Stimulated activated CD4-positive, alpha-beta T cell treated with anti-CD3 and anti-CD28 coated beads, Interleukin-1b, Interleukin-23, amount 100 ng/mL, for 1 hour (primary cell): Measurements from ENCODE around the gene RANBP3L.
"Not testable (repeated sequence)": the region's sequence is repeated elsewhere in the genome, so short reads cannot be mapped to it uniquely, and the experiment has no call there.

Experiments used
- DNase-seq, 2 donors: peaks; one replicate each; pipeline ENCODE4 v3.0.0-alpha.2; 2020; ENCODE audit warnings: low read depth in 2 of 2

The RANBP3L gene

DNA sequence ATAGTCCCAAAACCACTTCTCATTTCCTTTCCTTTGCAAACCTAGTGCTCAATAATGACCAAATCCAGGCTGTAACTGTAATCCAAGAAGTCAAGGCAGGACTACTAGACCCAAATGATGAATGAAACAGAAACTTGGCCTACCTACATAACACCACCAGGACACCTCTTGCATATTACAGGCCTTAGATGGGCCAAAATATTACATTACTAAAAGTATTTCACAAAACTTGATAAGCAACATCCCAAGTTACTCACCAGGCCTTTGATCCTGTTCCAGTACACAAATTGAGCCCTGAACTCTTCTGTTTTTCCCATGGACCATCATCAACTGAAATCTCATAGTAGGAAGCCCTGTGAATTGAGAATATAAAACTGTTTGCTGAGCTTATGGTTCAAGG lies 94.8 kb downstream of the RANBP3L start:
- no peak for DNase-seq

DNA sequence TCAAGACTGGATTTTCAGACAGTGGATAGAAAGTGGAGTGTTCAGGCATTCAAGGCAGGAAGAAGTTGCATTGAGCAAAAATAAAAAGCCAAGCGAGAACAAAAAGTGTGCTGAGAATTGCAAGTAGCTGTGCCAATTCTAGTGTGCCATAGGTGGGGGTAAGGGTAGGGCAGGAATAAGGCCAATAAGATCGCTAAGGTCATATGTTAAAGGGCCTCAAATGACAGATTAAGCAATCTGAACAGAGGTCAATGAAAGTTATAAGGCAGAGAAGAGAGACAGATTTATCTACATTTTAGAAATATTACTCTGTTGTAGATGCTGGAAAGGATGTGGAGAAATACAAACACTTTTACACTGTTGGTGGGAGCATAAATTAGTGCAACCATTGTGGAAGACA lies 96.4 kb downstream of the RANBP3L start:
- DNase-seq = no peak

DNA sequence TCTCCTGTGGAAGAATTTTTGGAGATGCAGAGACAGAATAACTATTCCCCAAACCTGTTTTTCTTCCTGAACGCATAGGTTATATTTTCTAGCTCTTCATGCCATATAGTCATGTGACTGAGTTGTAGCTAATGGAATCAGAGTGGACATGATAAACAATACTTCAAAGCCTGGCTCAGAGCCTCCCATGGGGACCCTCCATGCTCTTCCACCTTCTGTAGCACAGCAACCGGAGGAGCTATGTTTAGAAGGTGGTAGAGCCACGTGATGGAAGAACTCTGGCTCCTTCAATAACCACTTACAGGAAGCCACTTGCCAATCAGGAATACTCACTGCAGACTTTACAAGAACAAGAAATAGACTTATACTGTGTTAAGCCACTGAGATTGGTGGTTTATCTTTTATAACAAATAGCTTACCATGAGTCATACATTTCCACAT lies 99.2 kb downstream of the RANBP3L start:
- no peak for DNase-seq

DNA sequence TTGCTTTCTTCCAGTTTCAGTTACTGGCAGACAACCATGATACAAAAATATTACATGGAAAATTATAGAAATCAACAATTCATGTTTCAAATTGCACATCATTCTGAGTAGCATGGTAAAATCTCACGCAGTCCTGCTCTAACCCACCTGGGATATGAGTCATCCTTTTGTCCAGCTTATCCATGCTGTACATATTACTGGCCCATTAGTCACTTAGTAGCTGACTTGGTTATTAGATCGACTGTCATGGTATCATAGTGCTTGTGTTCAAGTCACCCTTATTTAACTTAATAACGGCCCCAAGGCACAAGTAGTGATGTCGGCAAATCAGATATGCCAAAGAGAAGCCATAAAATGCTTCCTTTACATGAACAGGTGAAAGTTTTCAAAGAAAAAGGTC lies 101.2 kb downstream of the RANBP3L start:
- DNase-seq = no peak

DNA sequence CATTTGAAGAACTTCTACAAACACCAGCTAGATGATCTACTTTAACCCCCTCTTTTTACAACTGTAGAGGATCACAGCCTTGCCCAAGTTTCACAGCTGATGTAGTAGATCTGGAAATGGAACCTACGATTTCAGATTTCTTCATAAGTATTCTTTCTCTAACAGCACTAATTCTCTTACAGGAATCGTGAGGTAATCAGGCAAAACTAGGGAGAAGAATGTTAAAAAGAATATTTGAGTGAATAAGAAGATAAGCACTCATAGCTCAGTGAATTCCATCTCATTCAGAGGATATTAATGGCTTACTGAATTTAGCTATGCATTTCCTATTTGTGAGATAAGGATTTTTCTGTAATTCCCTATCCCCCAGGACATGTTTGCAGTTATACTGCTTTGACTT lies 102.1 kb downstream of the RANBP3L start:
- DNase-seq = no peak

DNA sequence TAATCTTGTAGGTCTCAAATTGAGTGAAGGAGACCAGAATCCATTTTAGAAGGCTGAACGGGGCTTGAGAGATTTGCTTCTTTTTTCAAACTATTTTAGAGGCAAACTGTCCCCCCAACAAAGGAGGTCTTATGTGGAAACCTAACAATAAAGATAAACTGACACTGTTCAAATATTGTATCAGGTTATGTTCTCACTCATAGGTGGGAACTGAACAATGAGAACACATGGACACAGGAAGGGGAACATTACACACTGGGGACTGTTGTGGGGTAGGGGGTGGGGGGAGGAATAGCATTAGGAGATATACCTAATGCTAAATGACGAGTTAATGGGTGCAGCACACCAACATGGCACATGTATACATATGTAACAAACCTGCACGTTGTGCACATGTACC lies 102.9 kb downstream of the RANBP3L start:
- DNase-seq = not testable (repeated sequence)
